SK-N-SH (cell line): Measurements from ENCODE around the gene SCNN1A. TPM values are rescaled to one million over a fixed set of nuclear protein-coding genes. Genes with fewer than 3 reads are reported as not detected.

Source experiments
- CTCF ChIA-PET: fragments of 300-600, 350-600 bp; formaldehyde crosslinking; extraction: SDS; loops from one replicate; lab custom pipeline; 2021; lab: Yijun Ruan, JAX
- POLR2A ChIA-PET: fragments of 350-600 bp; sonication (Branson Sonifier 250); formaldehyde crosslinking; extraction: SDS; loops from one replicate; lab custom pipeline; 2020; ENCODE audit warnings: antibody characterized with exemption, inconsistent platforms; lab: Yijun Ruan, JAX
- DNase-seq: peaks from one replicate; pipeline ENCODE4 v3.0.0; 2012
- H2AFZ ChIP-seq: fragments of 200-600 bp; sonication (generic); 2 replicates; pipeline ENCODE4 v1.8.1; 2016; ENCODE audit warnings: antibody characterized with exemption, mild to moderate bottlenecking, low read depth
- H3F3A ChIP-seq: fragments of 200-600 bp; sonication (generic); replicated peaks from 2 replicates; pipeline ENCODE3; 2016; ENCODE audit warnings: antibody characterized with exemption, mild to moderate bottlenecking; ENCODE audit not compliant: insufficient read depth
- H3K27ac ChIP-seq, 2 experiments: fragments of 200-500 bp in 1 of 2; fragments of 200-600 bp in 1 of 2; sonication (Bioruptor generic) in 1 of 2; sonication (generic), shearing (Covaris generic) in 1 of 2; 2 replicates each; pipeline versions ENCODE4 v1.5.1 to v1.6.1; 2014 to 2016; ENCODE audit warnings: low read depth in 2 of 2, inconsistent platforms in 1 of 2, low read length in 1 of 2, mild to moderate bottlenecking in 1 of 2, mixed read lengths in 1 of 2
- H3K27me3 ChIP-seq: fragments of 200-600 bp; sonication (generic), shearing (Covaris generic); 2 replicates; pipeline ENCODE4 v1.6.1; 2016; ENCODE audit warnings: mixed run types; ENCODE audit not compliant: insufficient read depth
- H3K36me3 ChIP-seq, 2 experiments: fragments of 200-500 bp in 1 of 2; fragments of 200-600 bp in 1 of 2; sonication (Bioruptor generic) in 1 of 2; sonication (generic) in 1 of 2; replicated peaks in 1 of 2; 2 replicates each; pipeline versions ENCODE3 to v1.5.1; 2014 to 2016; ENCODE audit warnings: low read length in 1 of 2, mild to moderate bottlenecking in 1 of 2; ENCODE audit not compliant: insufficient read depth in 2 of 2, control insufficient read depth in 1 of 2
- H3K4me1 ChIP-seq, 2 experiments: fragments of 200-500 bp in 1 of 2; fragments of 200-600 bp in 1 of 2; sonication (Bioruptor generic) in 1 of 2; sonication (generic), shearing (Covaris generic) in 1 of 2; 2 replicates each; pipeline versions ENCODE4 v1.5.1 to v1.6.1; 2014 to 2016; ENCODE audit warnings: low read depth in 1 of 2, low read length in 1 of 2, mixed run types in 1 of 2; ENCODE audit not compliant: insufficient read depth in 2 of 2, control insufficient read depth in 1 of 2
- H3K4me2 ChIP-seq: fragments of 200-600 bp; sonication (generic), shearing (Covaris generic); 2 replicates; pipeline ENCODE4 v1.6.1; 2017; ENCODE audit warnings: mixed run types
- H3K4me3 ChIP-seq, 2 experiments: fragments of 200-500 bp in 1 of 2; fragments of 200-600 bp in 1 of 2; sonication (Bioruptor generic) in 1 of 2; sonication (generic), shearing (Covaris generic) in 1 of 2; 2 replicates each; pipeline versions ENCODE4 v1.5.1 to v1.8.1; 2014 to 2016; ENCODE audit warnings: low read depth in 2 of 2, inconsistent platforms in 1 of 2, low read length in 1 of 2, mild to moderate bottlenecking in 1 of 2, mixed read lengths in 1 of 2, moderate library complexity in 1 of 2
- H3K79me2 ChIP-seq: fragments of 200-600 bp; sonication (generic); 2 replicates; pipeline ENCODE4 v1.8.1; 2017; ENCODE audit warnings: mild to moderate bottlenecking; ENCODE audit not compliant: insufficient read depth
- H3K9ac ChIP-seq: fragments of 200-600 bp; sonication (generic); 2 replicates; pipeline ENCODE4 v1.6.1; 2017; ENCODE audit warnings: mixed run types
- H3K9me2 ChIP-seq: fragments of 200-600 bp; sonication (generic); 2 replicates; pipeline ENCODE4 v1.6.1; 2017; ENCODE audit warnings: mixed run types
- H3K9me3 ChIP-seq: fragments of 200-600 bp; sonication (generic); 2 replicates; pipeline ENCODE4 v1.6.1; 2017; ENCODE audit warnings: mixed run types, mild to moderate bottlenecking, moderate library complexity
- H4K20me1 ChIP-seq: fragments of 200-600 bp; sonication (generic); 2 replicates; pipeline ENCODE4 v1.6.1; 2017; ENCODE audit warnings: mild to moderate bottlenecking, mixed run types; ENCODE audit not compliant: insufficient read depth
- EP300 ChIP-seq, 2 experiments: IDR thresholded peaks; 2 replicates each; pipeline versions ENCODE4 v1.4.0 to v1.6.1; 2012; ENCODE audit warnings: borderline replicate concordance in 1 of 2, low read depth in 1 of 2, low read length in 1 of 2
- EZH2phosphoT487 ChIP-seq: fragments of 200-600 bp; sonication (generic); IDR thresholded peaks from 2 replicates; pipeline ENCODE4 v1.6.1; 2017; ENCODE audit warnings: low read depth, mixed run types, mild to moderate bottlenecking, antibody characterized with exemption, moderate library complexity, borderline replicate concordance
- FOSL2 ChIP-seq: IDR thresholded peaks from 2 replicates; pipeline ENCODE4 v1.4.0; 2012; ENCODE audit warnings: low read depth, mild to moderate bottlenecking, moderate library complexity, borderline replicate concordance
- FOXM1 ChIP-seq: IDR thresholded peaks from 2 replicates; pipeline ENCODE4 v1.4.0; 2012; ENCODE audit warnings: low read depth, mild to moderate bottlenecking
- JUND ChIP-seq: IDR thresholded peaks from 2 replicates; pipeline ENCODE4 v1.4.0; 2012
- MEF2A ChIP-seq: IDR thresholded peaks from 2 replicates; pipeline ENCODE4 v1.4.0; 2012; ENCODE audit warnings: low read depth, borderline replicate concordance
- MXI1 ChIP-seq: IDR thresholded peaks from 2 replicates; pipeline ENCODE4 v1.6.1; 2012; ENCODE audit warnings: mild to moderate bottlenecking, low read depth, low read length, improper control_type of control experiment
- NFIC ChIP-seq: IDR thresholded peaks from 2 replicates; pipeline ENCODE4 v1.4.0; 2012; ENCODE audit warnings: borderline replicate concordance
- NRF1 ChIP-seq: IDR thresholded peaks from 2 replicates; pipeline ENCODE4 v1.6.1; 2012; ENCODE audit warnings: low read depth, mild to moderate bottlenecking, low read length
- PBX3 ChIP-seq: IDR thresholded peaks from 2 replicates; pipeline ENCODE4; 2012
- RAD21 ChIP-seq: IDR thresholded peaks from 2 replicates; pipeline ENCODE4 v1.6.1; 2012; ENCODE audit warnings: mild to moderate bottlenecking, low read length
- RCOR1 ChIP-seq: fragments of 150-350 bp; IDR thresholded peaks from 2 replicates; pipeline ENCODE4 v1.6.1; 2017; ENCODE audit warnings: antibody characterized with exemption, low read length
- SIN3A ChIP-seq: IDR thresholded peaks from 2 replicates; pipeline ENCODE4 v1.6.1; 2012; ENCODE audit warnings: low read depth, mild to moderate bottlenecking, low read length, moderate library complexity, borderline replicate concordance
- SMC3 ChIP-seq: IDR thresholded peaks from 2 replicates; pipeline ENCODE4 v1.6.1; 2012; ENCODE audit warnings: low read depth, low read length, improper control_type of control experiment
- TCF12 ChIP-seq: IDR thresholded peaks from 2 replicates; pipeline ENCODE4 v1.4.0; 2012
- TEAD4 ChIP-seq: IDR thresholded peaks from 2 replicates; pipeline ENCODE4 v1.4.0; 2012; ENCODE audit warnings: mild to moderate bottlenecking, borderline replicate concordance; ENCODE audit not compliant: insufficient read depth
- ZBTB33 ChIP-seq: IDR thresholded peaks from 2 replicates; pipeline ENCODE4 v1.4.0; 2012; ENCODE audit warnings: low read depth, borderline replicate concordance
- WGBS: methylation state at CpG from one replicate; pipeline ENCODE4 v1.1.6; 2017; ENCODE audit warnings: low lambda C conversion rate; 5-methylcytosine and 5-hydroxymethylcytosine counted together
- polyA plus RNA-seq, 3 experiments: library from polyadenylated mRNA; depleted of rRNA; stranded (reverse); fragments of >200 nt; gene quantifications; 2 replicates each; pipeline ENCODE4 v1.2.3, GENCODE V29; 2012
- TF ChIP-seq, protein P1 (sequence below): IDR thresholded peaks from 2 replicates; pipeline ENCODE4 v1.4.0; 2012; ENCODE audit warnings: low read depth, borderline replicate concordance

SCNN1A gene
- polyA plus RNA-seq, 1 of the 3 experiments (the other 2 are of a cell fraction) = 1.6 TPM

DNA sequence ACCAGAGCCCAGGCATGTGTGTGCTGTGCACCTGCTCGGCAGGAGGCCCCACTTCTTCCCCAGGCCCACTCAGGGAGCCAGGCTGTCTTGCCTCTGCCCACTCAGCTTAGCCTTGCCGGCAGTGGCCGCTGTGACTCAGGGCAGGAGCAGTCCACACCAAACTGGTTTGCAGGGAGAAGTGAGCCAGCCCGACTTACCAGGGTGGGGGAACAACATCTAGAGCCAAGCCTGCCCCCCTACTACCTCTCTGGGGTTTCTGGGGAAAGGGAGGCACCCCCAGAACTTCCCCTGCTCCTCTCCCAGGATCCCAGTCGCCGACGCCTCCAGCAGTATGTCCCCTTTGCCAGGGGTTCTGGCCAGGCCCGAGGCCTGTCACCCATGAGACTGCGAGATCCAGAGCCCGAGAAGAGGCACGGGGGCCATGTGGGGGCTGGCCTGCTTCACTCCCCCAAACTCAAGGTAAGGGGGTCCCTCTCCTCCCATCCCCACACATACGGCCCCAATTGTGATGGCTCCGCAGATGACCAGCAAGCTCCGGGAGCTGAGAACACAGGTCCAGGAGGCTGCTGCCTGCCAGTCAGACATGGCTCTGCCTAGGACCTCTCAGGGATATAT is 61.9 kb downstream of the SCNN1A start:
- no peak overlapping the region for H3K9ac ChIP-seq
- no peak for TF ChIP-seq SMC3
- no peak for TF ChIP-seq EP300 (IDR thresholded peaks at IDR 0.05; ENCODE audit: borderline replicate concordance in 1 of 2, low read depth in 1 of 2, low read length in 1 of 2)
- TF ChIP-seq MEF2A = no peak
- no peak for TF ChIP-seq SIN3A
- no peak for TF ChIP-seq NFIC
- TF ChIP-seq RAD21 = no peak
- no peaks in the 10 kb centered on the region for H3K27me3 ChIP-seq
- no peaks in the 10 kb centered on the region for H3K79me2 ChIP-seq
- H3K4me2 ChIP-seq = no peak overlapping the region
- H4K20me1 ChIP-seq = no peaks in the 10 kb centered on the region
- no peaks in the 10 kb centered on the region for H3K9me2 ChIP-seq
- WGBS = 94% methylated on average over 10 of the region's 14 CpGs
- CTCF ChIA-PET = interaction anchor here (1.2 to 1.4 kb wide), 2 partner anchors 29 to 152 kb away, joined by 3 to 4 read pairs; no protein-coding TSS in a partner anchor
- DNase-seq = no peak
- POLR2A ChIA-PET = no interaction called here
- H3K27ac ChIP-seq = no peak overlapping the region
- H3K9me3 ChIP-seq = no peaks in the 10 kb centered on the region
- peaks cover 0 to 12% of the 10 kb centered on the region in 2 experiments; a peak in 1 of 4 replicates for H3K4me1 ChIP-seq
- no peak overlapping the region for H3K4me3 ChIP-seq
- no peak overlapping the region for H2AFZ ChIP-seq
- H3F3A ChIP-seq = no peaks in the 10 kb centered on the region
- H3K36me3 ChIP-seq = no peaks in the 10 kb centered on the region

- H3K36me3 ChIP-seq = no peaks in the 10 kb centered on the region
- H3K9me3 ChIP-seq = no peaks in the 10 kb centered on the region
- H2AFZ ChIP-seq = no peak overlapping the region
- H3K27me3 ChIP-seq = no peaks in the 10 kb centered on the region
- DNase-seq = no peak
- no peaks in the 10 kb centered on the region for H4K20me1 ChIP-seq
- no peaks in the 10 kb centered on the region for H3K79me2 ChIP-seq
- H3K27ac ChIP-seq = no peak overlapping the region
- H3K4me1 ChIP-seq = peaks cover 0 to 12% of the 10 kb centered on the region in 2 experiments; a peak in 1 of 4 replicates
- H3K4me2 ChIP-seq = no peak overlapping the region
- TF ChIP-seq SIN3A (no peak), FOXM1 (no peak), TCF12 (no peak), ZBTB33 (no peak), SMC3 (no peak), PBX3 (no peak), RCOR1 (no peak), JUND (no peak), TEAD4 (no peak), FOSL2 (no peak), NRF1 (no peak), MEF2A (no peak), MXI1 (no peak), EZH2phosphoT487 (no peak)
- TF ChIP-seq, protein P1, sequence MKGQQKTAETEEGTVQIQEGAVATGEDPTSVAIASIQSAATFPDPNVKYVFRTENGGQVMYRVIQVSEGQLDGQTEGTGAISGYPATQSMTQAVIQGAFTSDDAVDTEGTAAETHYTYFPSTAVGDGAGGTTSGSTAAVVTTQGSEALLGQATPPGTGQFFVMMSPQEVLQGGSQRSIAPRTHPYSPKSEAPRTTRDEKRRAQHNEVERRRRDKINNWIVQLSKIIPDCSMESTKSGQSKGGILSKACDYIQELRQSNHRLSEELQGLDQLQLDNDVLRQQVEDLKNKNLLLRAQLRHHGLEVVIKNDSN = no peak
- POLR2A ChIA-PET = no interaction called here
- H3K9ac ChIP-seq = no peak overlapping the region
- no peaks in the 10 kb centered on the region for H3K9me2 ChIP-seq
- H3F3A ChIP-seq = no peaks in the 10 kb centered on the region
- WGBS = 90% methylated on average over 9 of the region's 11 CpGs
- CTCF ChIA-PET = interaction anchor here (1.2 to 1.4 kb wide), 2 partner anchors 28 to 152 kb away, joined by 3 to 4 read pairs; no protein-coding TSS in a partner anchor
- no peak overlapping the region for H3K4me3 ChIP-seq
Measured at GRCh38 chr12:6312529-6313325, 62.6 kb downstream of the SCNN1A start.
